ENCODE results near the gene KPNA6.

- no peak for TF ChIP-seq CTCF (IDR thresholded peaks at IDR 0.05; ENCODE audit: insufficient read depth, low read length)
- TF ChIP-seq POLR2AphosphoS5 (IDR thresholded peaks at IDR 0.05; ENCODE audit: low read depth): no peak
- no peak for TF ChIP-seq REST (IDR thresholded peaks at IDR 0.05; ENCODE audit: insufficient replicate concordance, low read depth)
- TF ChIP-seq GABPA (IDR thresholded peaks at IDR 0.05; ENCODE audit: low read depth): no peak
Measured at GRCh38 chr1:32224285-32224684, 116.4 kb downstream of the KPNA6 start.
